Activated naive CD8-positive, alpha-beta T cell treated with anti-CD3 and anti-CD28 coated beads for 36 hours (primary cell): Measurements from ENCODE around the gene SERGEF. TPM values are rescaled to one million over a fixed set of nuclear protein-coding genes. Genes with fewer than 3 reads are reported as not detected.

Experiments
- DNase-seq: peaks from one replicate; pipeline ENCODE4 v3.0.0; 2021
- H3K27ac Mint-ChIP-seq: one replicate; pipeline ENCODE4 v1.8.0; 2022; ENCODE audit warnings: mild to moderate bottlenecking, moderate library complexity, mixed read lengths
- H3K27me3 Mint-ChIP-seq: one replicate; pipeline ENCODE4 v1.8.0; 2022; ENCODE audit warnings: mild to moderate bottlenecking, mixed read lengths
- H3K36me3 Mint-ChIP-seq: one replicate; pipeline ENCODE4 v1.8.0; 2021; ENCODE audit warnings: mild to moderate bottlenecking, mixed read lengths
- H3K4me1 Mint-ChIP-seq: one replicate; pipeline ENCODE4 v1.8.0; 2021; ENCODE audit warnings: mixed read lengths
- H3K4me3 Mint-ChIP-seq: one replicate; pipeline ENCODE4 v1.8.0; 2022; ENCODE audit warnings: mild to moderate bottlenecking, moderate library complexity, mixed read lengths
- H3K9me3 Mint-ChIP-seq: one replicate; pipeline ENCODE4 v1.8.0; 2022; ENCODE audit warnings: mixed read lengths
- total RNA-seq, 2 experiments: library from RNA; stranded (reverse); gene quantifications; one replicate each; pipeline ENCODE4 v1.2.3, GENCODE V29; 2021

The SERGEF gene
- total RNA-seq, 2 experiments from 2014 or later, result 37.0 to 38.0 TPM

GRCh38 chr11:17939542-17939941, 73.3 kb downstream of the SERGEF start:
- H3K9me3 Mint-ChIP-seq, result peaks cover 7% of the 10 kb centered on the region
- DNase-seq, result no peak
- no peak overlapping the region for H3K27ac Mint-ChIP-seq
- H3K4me1 Mint-ChIP-seq, result no peaks in the 10 kb centered on the region
- H3K27me3 Mint-ChIP-seq, result no peaks in the 10 kb centered on the region
- no peak overlapping the region for H3K4me3 Mint-ChIP-seq
- peaks cover 20% of the 10 kb centered on the region for H3K36me3 Mint-ChIP-seq

GRCh38 chr11:17936790-17937189, 76.1 kb downstream of the SERGEF start:
- no peaks in the 10 kb centered on the region for H3K4me1 Mint-ChIP-seq
- peaks cover 20% of the 10 kb centered on the region for H3K36me3 Mint-ChIP-seq
- H3K4me3 Mint-ChIP-seq, result no peak overlapping the region
- DNase-seq, result no peak
- H3K27ac Mint-ChIP-seq, result no peak overlapping the region
- H3K9me3 Mint-ChIP-seq, result no peaks in the 10 kb centered on the region
- H3K27me3 Mint-ChIP-seq, result no peaks in the 10 kb centered on the region

- H3K4me3 Mint-ChIP-seq, result no peak overlapping the region
These were observed 78.7 kb downstream of the SERGEF start for GRCh38 chr11:17934194-17934593.

GRCh38 chr11:17933708-17934107, 79.1 kb downstream of the SERGEF start:
- Mint-ChIP-seq H3K4me1 (no peaks in the 10 kb centered on the region), H3K36me3 (peaks cover 25% of the 10 kb centered on the region), H3K27me3 (no peaks in the 10 kb centered on the region)

More at GRCh38 chr11:17934194-17934593, 78.7 kb downstream of the SERGEF start:
- H3K27ac Mint-ChIP-seq, result no peak overlapping the region
- no peak for DNase-seq
- no peaks in the 10 kb centered on the region for H3K9me3 Mint-ChIP-seq
- no peaks in the 10 kb centered on the region for H3K27me3 Mint-ChIP-seq
- peaks cover 23% of the 10 kb centered on the region for H3K36me3 Mint-ChIP-seq
- no peaks in the 10 kb centered on the region for H3K4me1 Mint-ChIP-seq

GRCh38 chr11:17932472-17932871, 80.4 kb downstream of the SERGEF start:
- Mint-ChIP-seq H3K9me3 (no peaks in the 10 kb centered on the region), H3K4me3 (no peak overlapping the region), H3K27ac (no peak overlapping the region), H3K27me3 (no peaks in the 10 kb centered on the region), H3K4me1 (no peaks in the 10 kb centered on the region), H3K36me3 (peaks cover 25% of the 10 kb centered on the region)
- no peak for DNase-seq

More at GRCh38 chr11:17933708-17934107, 79.1 kb downstream of the SERGEF start:
- no peak overlapping the region for H3K4me3 Mint-ChIP-seq
- no peak for DNase-seq
- no peak overlapping the region for H3K27ac Mint-ChIP-seq
- H3K9me3 Mint-ChIP-seq, result no peaks in the 10 kb centered on the region

GRCh38 chr11:17931595-17931994, 81.3 kb downstream of the SERGEF start:
- Mint-ChIP-seq H3K9me3 (no peaks in the 10 kb centered on the region), H3K4me1 (no peaks in the 10 kb centered on the region), H3K27ac (no peak overlapping the region), H3K27me3 (no peaks in the 10 kb centered on the region), H3K4me3 (no peak overlapping the region), H3K36me3 (peaks cover 25% of the 10 kb centered on the region)
- no peak for DNase-seq

- H3K27ac Mint-ChIP-seq, result no peak overlapping the region
- H3K36me3 Mint-ChIP-seq, result peaks cover 25% of the 10 kb centered on the region
- no peaks in the 10 kb centered on the region for H3K9me3 Mint-ChIP-seq
- no peaks in the 10 kb centered on the region for H3K27me3 Mint-ChIP-seq
- DNase-seq, result no peak
- no peak overlapping the region for H3K4me3 Mint-ChIP-seq
- no peaks in the 10 kb centered on the region for H3K4me1 Mint-ChIP-seq
These were observed 82.2 kb downstream of the SERGEF start for GRCh38 chr11:17930544-17931125.

- no peaks in the 10 kb centered on the region for H3K27me3 Mint-ChIP-seq
These were observed 83.7 kb downstream of the SERGEF start for GRCh38 chr11:17929171-17929570.

GRCh38 chr11:17927681-17928343, 85.0 kb downstream of the SERGEF start:
- H3K4me1 Mint-ChIP-seq, result peaks cover under 1% of the 10 kb centered on the region
- H3K4me3 Mint-ChIP-seq, result no peak overlapping the region
- no peaks in the 10 kb centered on the region for H3K27me3 Mint-ChIP-seq
- no peak overlapping the region for H3K27ac Mint-ChIP-seq
- H3K36me3 Mint-ChIP-seq, result peaks cover 16% of the 10 kb centered on the region
- no peak for DNase-seq
- H3K9me3 Mint-ChIP-seq, result no peaks in the 10 kb centered on the region

More at GRCh38 chr11:17929171-17929570, 83.7 kb downstream of the SERGEF start:
- no peak for DNase-seq
- Mint-ChIP-seq H3K4me3 (no peak overlapping the region), H3K36me3 (peaks cover 22% of the 10 kb centered on the region), H3K9me3 (no peaks in the 10 kb centered on the region), H3K4me1 (no peaks in the 10 kb centered on the region), H3K27ac (no peak overlapping the region)

GRCh38 chr11:17927041-17927440, 85.8 kb downstream of the SERGEF start:
- no peaks in the 10 kb centered on the region for H3K9me3 Mint-ChIP-seq
- no peak overlapping the region for H3K27ac Mint-ChIP-seq
- DNase-seq, result no peak
- no peak overlapping the region for H3K4me3 Mint-ChIP-seq
- peaks cover 12% of the 10 kb centered on the region for H3K36me3 Mint-ChIP-seq
- H3K4me1 Mint-ChIP-seq, result peaks cover 2% of the 10 kb centered on the region
- no peaks in the 10 kb centered on the region for H3K27me3 Mint-ChIP-seq

GRCh38 chr11:17924713-17925112, 88.1 kb downstream of the SERGEF start:
- H3K4me3 Mint-ChIP-seq, result no peak overlapping the region
- peaks cover 12% of the 10 kb centered on the region for H3K36me3 Mint-ChIP-seq
- peaks cover 2% of the 10 kb centered on the region for H3K4me1 Mint-ChIP-seq
- no peaks in the 10 kb centered on the region for H3K27me3 Mint-ChIP-seq
- H3K9me3 Mint-ChIP-seq, result no peaks in the 10 kb centered on the region
- no peak overlapping the region for H3K27ac Mint-ChIP-seq
- no peak for DNase-seq

- Mint-ChIP-seq H3K27me3 (no peaks in the 10 kb centered on the region), H3K36me3 (peaks cover 19% of the 10 kb centered on the region), H3K27ac (no peak overlapping the region), H3K4me3 (no peak overlapping the region), H3K9me3 (no peaks in the 10 kb centered on the region), H3K4me1 (peaks cover 2% of the 10 kb centered on the region)
- no peak for DNase-seq
These were observed 89.6 kb downstream of the SERGEF start for GRCh38 chr11:17923217-17923616.

- H3K4me3 Mint-ChIP-seq, result no peak overlapping the region
- H3K36me3 Mint-ChIP-seq, result peaks cover 19% of the 10 kb centered on the region
- DNase-seq, result no peak
- H3K4me1 Mint-ChIP-seq, result peaks cover 2% of the 10 kb centered on the region
- H3K27me3 Mint-ChIP-seq, result no peaks in the 10 kb centered on the region
- H3K27ac Mint-ChIP-seq, result no peak overlapping the region
- no peaks in the 10 kb centered on the region for H3K9me3 Mint-ChIP-seq
These were observed 90.4 kb downstream of the SERGEF start for GRCh38 chr11:17922416-17922788.

GRCh38 chr11:17921659-17922415, 91.0 kb downstream of the SERGEF start:
- no peaks in the 10 kb centered on the region for H3K9me3 Mint-ChIP-seq
- no peak for DNase-seq
- H3K27me3 Mint-ChIP-seq, result no peaks in the 10 kb centered on the region
- H3K4me1 Mint-ChIP-seq, result peaks cover 2% of the 10 kb centered on the region
- no peak overlapping the region for H3K27ac Mint-ChIP-seq
- no peak overlapping the region for H3K4me3 Mint-ChIP-seq
- H3K36me3 Mint-ChIP-seq, result peaks cover 19% of the 10 kb centered on the region

- H3K4me1 Mint-ChIP-seq, result peaks cover 7% of the 10 kb centered on the region
- DNase-seq, result no peak
- no peaks in the 10 kb centered on the region for H3K9me3 Mint-ChIP-seq
- H3K27ac Mint-ChIP-seq, result no peak overlapping the region
- no peak overlapping the region for H3K4me3 Mint-ChIP-seq
- H3K36me3 Mint-ChIP-seq, result peaks cover 18% of the 10 kb centered on the region
- no peaks in the 10 kb centered on the region for H3K27me3 Mint-ChIP-seq
These were observed 94.7 kb downstream of the SERGEF start for GRCh38 chr11:17918049-17918605.
